Activated naive CD4-positive, alpha-beta T cell treated with anti-CD3 and anti-CD28 coated beads for 36 hours (primary cell): ENCODE data around the gene TRNAU1AP. TPM values are rescaled to one million over a fixed set of nuclear protein-coding genes. Genes with fewer than 3 reads are reported as not detected.
A peak's percentile ranks its signal among the peaks of the same experiment; 100 is the strongest.

ENCODE experiments used
- CTCF ChIA-PET: fragments of 350-600 bp; sonication (Branson Sonifier 250); formaldehyde crosslinking; loops from one replicate; lab custom pipeline; 2021; ENCODE audit warnings: antibody characterized with exemption; lab: Charles Lee
- DNase-seq: peaks from one replicate; pipeline ENCODE4 v3.0.0-alpha.2; 2020
- H3K27ac Mint-ChIP-seq: one replicate; pipeline ENCODE4 v1.8.0; 2021; ENCODE audit warnings: mild to moderate bottlenecking, mixed read lengths
- H3K27me3 Mint-ChIP-seq: one replicate; pipeline ENCODE4 v1.8.0; 2021; ENCODE audit warnings: low read depth, mixed read lengths
- H3K36me3 Mint-ChIP-seq: one replicate; pipeline ENCODE4 v1.8.0; 2021; ENCODE audit warnings: low read depth, mixed read lengths
- H3K4me1 Mint-ChIP-seq: one replicate; pipeline ENCODE4 v1.8.0; 2021; ENCODE audit warnings: low read depth, mixed read lengths
- H3K4me3 Mint-ChIP-seq: one replicate; pipeline ENCODE4 v1.8.0; 2021; ENCODE audit warnings: mild to moderate bottlenecking, moderate library complexity, mixed read lengths
- H3K9me3 Mint-ChIP-seq: one replicate; pipeline ENCODE4 v1.8.0; 2021; ENCODE audit warnings: mixed read lengths
- intact Hi-C: fragments of 100-400 bp; cut with micrococcal nuclease; formaldehyde crosslinking; loops from one replicate; pipeline ENCODE4 v1.15.1; 2023
- total RNA-seq, 2 experiments: library from RNA; stranded (reverse); gene quantifications; one replicate each; pipeline ENCODE4 v1.2.3, GENCODE V29; 2021

TRNAU1AP gene
- total RNA-seq, 2 experiments from 2014 or later: 36.7 to 39.4 TPM

DNA sequence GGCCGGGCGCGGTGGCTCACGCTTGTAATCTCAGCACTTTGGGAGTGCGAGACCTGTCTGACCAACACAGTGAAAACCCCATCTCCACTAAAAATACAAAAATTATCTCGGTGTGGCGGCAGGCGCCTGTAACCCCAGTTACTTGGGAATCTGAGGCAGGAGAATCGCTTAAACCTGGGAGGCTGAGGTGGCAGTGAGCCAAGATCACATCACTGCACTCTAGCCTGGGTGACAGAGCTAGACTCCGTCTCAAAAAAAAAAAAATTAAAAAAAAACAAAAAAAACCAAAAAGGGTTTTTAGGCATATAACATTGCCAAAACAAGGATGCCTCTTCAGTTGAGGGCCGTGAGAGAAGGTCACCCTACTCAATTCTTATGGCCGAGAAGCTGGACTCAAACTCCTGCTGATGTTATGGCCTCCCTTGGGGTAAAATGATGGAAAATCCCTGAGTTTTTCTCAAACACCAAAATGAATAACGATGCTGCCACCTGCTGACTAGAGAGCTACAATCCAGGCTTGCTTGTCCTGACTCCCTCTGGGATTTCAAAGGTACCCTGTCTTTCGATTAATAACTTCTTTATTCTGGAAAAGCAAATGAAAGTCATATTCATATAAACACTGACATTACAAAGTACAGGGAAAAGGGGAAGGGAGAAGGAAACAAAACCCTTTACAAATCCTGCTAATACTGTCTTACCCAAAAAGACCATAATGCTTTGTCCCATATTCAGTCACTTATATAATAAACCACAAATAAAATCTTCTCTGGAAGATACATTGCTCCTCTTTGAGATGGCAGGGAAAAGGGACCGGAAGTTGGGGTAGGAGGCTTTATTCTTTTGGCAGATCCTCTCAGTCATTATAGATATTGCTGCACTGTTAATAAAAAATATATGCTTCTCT, 49.9 kb downstream of the TRNAU1AP start:
- Mint-ChIP-seq H3K36me3 (peaks cover 20% of the 10 kb centered on the region), H3K4me1 (no peaks in the 10 kb centered on the region), H3K9me3 (no peaks in the 10 kb centered on the region), H3K27me3 (no peaks in the 10 kb centered on the region), H3K4me3 (no peak overlapping the region), H3K27ac (peak overlapping the region; percentile 24)
- intact Hi-C loops: loop anchor here (1.0 to 2.0 kb wide), 4 partner anchors 84 to 354 kb away; no protein-coding TSS in a partner anchor
- CTCF ChIA-PET: interaction anchor here (0.5 to 1.4 kb wide), 9 partner anchors 16 to 354 kb away, joined by 3 to 7 read pairs (median 4); no protein-coding TSS in a partner anchor
- peak; percentile 69 for DNase-seq

GRCh38 chr1:28604411-28604810, 51.5 kb downstream of the TRNAU1AP start:
- intact Hi-C loops: no loop called here
- H3K27me3 Mint-ChIP-seq: no peaks in the 10 kb centered on the region
- CTCF ChIA-PET: interaction anchor here (0.5 to 1.7 kb wide), 5 partner anchors 10 to 356 kb away, joined by 3 to 5 read pairs (median 4); no protein-coding TSS in a partner anchor
- no peaks in the 10 kb centered on the region for H3K9me3 Mint-ChIP-seq
- H3K27ac Mint-ChIP-seq: no peak overlapping the region
- H3K4me3 Mint-ChIP-seq: no peak overlapping the region
- peaks cover 22% of the 10 kb centered on the region for H3K36me3 Mint-ChIP-seq
- H3K4me1 Mint-ChIP-seq: no peaks in the 10 kb centered on the region
- DNase-seq: no peak

DNA sequence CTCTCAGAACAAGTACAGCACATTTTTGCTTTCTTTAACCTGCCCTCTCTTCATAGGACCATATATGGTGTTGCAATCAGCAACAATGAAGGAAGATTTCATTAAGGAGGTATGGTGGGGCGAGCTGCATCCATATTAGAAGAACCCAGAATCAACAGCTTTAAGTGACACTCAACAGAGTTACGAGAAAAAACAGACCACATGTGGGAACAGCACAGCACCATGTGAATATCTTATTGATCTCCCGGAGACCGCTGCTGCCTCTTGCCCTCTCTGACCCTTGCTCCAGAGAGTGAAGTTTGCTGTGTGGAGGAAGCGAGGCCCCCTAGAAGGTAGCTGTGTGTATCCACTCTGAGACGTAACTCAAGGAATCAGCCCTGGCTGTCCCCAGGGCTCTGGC, 52.1 kb downstream of the TRNAU1AP start:
- no peaks in the 10 kb centered on the region for H3K4me1 Mint-ChIP-seq
- H3K36me3 Mint-ChIP-seq: peaks cover 24% of the 10 kb centered on the region
- no peak overlapping the region for H3K4me3 Mint-ChIP-seq
- H3K27me3 Mint-ChIP-seq: no peaks in the 10 kb centered on the region
- no peaks in the 10 kb centered on the region for H3K9me3 Mint-ChIP-seq
- no peak overlapping the region for H3K27ac Mint-ChIP-seq
- intact Hi-C loops: no loop called here
- DNase-seq: no peak
- CTCF ChIA-PET: interaction anchor here (1.6 to 1.7 kb wide), 2 partner anchors 10 to 23 kb away, joined by 4 to 5 read pairs; no protein-coding TSS in a partner anchor

- no peak overlapping the region for H3K4me3 Mint-ChIP-seq
- no peaks in the 10 kb centered on the region for H3K4me1 Mint-ChIP-seq
- H3K27me3 Mint-ChIP-seq: no peaks in the 10 kb centered on the region
- H3K36me3 Mint-ChIP-seq: peaks cover 23% of the 10 kb centered on the region
- H3K27ac Mint-ChIP-seq: no peak overlapping the region
- DNase-seq: no peak
- intact Hi-C loops: no loop called here
- CTCF ChIA-PET: no interaction called here
- H3K9me3 Mint-ChIP-seq: no peaks in the 10 kb centered on the region
Observed at GRCh38 chr1:28606771-28607170, 53.9 kb downstream of the TRNAU1AP start.

- Mint-ChIP-seq H3K9me3 (no peaks in the 10 kb centered on the region), H3K27me3 (no peaks in the 10 kb centered on the region), H3K36me3 (peaks cover 23% of the 10 kb centered on the region), H3K27ac (no peak overlapping the region), H3K4me3 (no peak overlapping the region), H3K4me1 (no peaks in the 10 kb centered on the region)
- CTCF ChIA-PET: no interaction called here
- intact Hi-C loops: no loop called here
- DNase-seq: no peak
Observed at GRCh38 chr1:28613175-28613574, 60.3 kb downstream of the TRNAU1AP start.

Other genes with a start within 250 kb of the TRNAU1AP start
- gene MED18, start 224.0 kb upstream of the TRNAU1AP start, total RNA-seq: 10 to 100 TPM; 13.2 to 13.3 TPM
- gene PHACTR4, start 183.3 kb upstream of the TRNAU1AP start, total RNA-seq: 10 to 100 TPM; 16.3 to 17.2 TPM
- gene RCC1, start 47.0 kb upstream of the TRNAU1AP start, total RNA-seq: 100 to 1,000 TPM; 106 to 110 TPM
- not detected for gene RAB42, start 39.2 kb downstream of the TRNAU1AP start, total RNA-seq
- gene TAF12, start 90.0 kb downstream of the TRNAU1AP start, total RNA-seq: 10 to 100 TPM; 22.5 to 23.5 TPM
- gene RNU11, start 95.5 kb downstream of the TRNAU1AP start, total RNA-seq: not detected
- gene GMEB1, start 115.7 kb downstream of the TRNAU1AP start, total RNA-seq: 10 to 100 TPM; 15.8 to 16.3 TPM
- gene YTHDF2, start 183.9 kb downstream of the TRNAU1AP start, total RNA-seq: 10 to 100 TPM; 64.9 to 66.1 TPM